Measurements from ENCODE around the gene TTC21A.
"Not testable (repeated sequence)": the region's sequence is repeated elsewhere in the genome, so short reads cannot be mapped to it uniquely, and the experiment has no call there.

The TTC21A gene, protein sequence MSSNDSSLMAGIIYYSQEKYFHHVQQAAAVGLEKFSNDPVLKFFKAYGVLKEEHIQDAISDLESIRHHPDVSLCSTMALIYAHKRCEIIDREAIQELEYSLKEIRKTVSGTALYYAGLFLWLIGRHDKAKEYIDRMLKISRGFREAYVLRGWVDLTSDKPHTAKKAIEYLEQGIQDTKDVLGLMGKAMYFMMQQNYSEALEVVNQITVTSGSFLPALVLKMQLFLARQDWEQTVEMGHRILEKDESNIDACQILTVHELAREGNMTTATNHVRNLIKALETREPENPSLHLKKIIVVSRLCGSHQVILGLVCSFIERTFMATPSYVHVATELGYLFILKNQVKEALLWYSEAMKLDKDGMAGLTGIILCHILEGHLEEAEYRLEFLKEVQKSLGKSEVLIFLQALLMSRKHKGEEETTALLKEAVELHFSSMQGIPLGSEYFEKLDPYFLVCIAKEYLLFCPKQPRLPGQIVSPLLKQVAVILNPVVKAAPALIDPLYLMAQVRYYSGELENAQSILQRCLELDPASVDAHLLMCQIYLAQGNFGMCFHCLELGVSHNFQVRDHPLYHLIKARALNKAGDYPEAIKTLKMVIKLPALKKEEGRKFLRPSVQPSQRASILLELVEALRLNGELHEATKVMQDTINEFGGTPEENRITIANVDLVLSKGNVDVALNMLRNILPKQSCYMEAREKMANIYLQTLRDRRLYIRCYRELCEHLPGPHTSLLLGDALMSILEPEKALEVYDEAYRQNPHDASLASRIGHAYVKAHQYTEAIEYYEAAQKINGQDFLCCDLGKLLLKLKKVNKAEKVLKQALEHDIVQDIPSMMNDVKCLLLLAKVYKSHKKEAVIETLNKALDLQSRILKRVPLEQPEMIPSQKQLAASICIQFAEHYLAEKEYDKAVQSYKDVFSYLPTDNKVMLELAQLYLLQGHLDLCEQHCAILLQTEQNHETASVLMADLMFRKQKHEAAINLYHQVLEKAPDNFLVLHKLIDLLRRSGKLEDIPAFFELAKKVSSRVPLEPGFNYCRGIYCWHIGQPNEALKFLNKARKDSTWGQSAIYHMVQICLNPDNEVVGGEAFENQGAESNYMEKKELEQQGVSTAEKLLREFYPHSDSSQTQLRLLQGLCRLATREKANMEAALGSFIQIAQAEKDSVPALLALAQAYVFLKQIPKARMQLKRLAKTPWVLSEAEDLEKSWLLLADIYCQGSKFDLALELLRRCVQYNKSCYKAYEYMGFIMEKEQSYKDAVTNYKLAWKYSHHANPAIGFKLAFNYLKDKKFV (N-terminal part only)

DNA sequence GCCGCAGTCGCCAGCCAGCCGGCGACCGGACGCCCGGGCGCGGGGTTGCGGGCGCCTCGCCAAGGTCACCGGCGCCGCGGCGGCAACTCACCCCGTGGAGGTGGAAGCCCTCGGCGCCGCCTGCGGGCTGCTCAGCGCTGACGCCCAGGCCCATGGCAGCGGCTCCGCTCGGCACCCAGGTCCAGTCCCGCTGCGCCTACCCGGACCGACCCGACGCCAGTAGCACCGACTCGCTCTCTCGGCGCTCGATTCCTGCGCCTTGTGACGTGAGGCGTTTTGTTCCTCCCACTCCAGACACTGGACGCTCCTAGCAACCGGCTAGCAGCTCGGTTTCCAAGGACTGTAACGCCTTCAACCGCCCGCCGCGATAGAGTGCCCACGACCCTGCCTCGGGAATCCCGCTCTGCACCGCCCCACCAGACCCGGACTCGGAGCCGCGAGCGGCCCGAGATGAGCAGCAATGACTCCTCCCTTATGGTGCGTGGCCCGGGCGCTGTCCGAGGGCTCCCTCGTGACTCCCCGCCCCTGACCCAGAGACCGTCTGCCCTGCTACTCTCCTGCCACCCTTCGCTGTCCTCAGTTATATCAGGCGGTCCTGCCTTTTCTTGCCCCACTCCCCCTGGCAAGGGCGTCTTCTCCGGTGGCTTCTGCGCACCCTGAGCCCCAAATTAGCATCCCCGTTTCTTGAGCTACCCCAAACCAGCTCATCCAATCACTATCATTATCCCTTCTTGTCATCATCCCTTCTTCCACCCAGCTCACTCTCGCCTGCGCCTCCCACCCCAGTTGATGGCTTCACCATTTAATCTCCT, at the start of gene TTC21A, which contains the start of gene GORASP1:
Gene TTC21A, plus strand, starts transcription at position 293 of the 812 bp plus-strand sequence. Its CDS starts 158 bp downstream, at position 451.
Gene GORASP1, minus strand, starts transcription at position 240 of the 812 bp plus-strand sequence. Its CDS starts 86 bp downstream, at position 154.
- peak; percentile 90 for DNase-seq

GRCh38 chr3:39061228-39061627, 46.3 kb upstream of the TTC21A start:
- not testable (repeated sequence) for DNase-seq

DNA sequence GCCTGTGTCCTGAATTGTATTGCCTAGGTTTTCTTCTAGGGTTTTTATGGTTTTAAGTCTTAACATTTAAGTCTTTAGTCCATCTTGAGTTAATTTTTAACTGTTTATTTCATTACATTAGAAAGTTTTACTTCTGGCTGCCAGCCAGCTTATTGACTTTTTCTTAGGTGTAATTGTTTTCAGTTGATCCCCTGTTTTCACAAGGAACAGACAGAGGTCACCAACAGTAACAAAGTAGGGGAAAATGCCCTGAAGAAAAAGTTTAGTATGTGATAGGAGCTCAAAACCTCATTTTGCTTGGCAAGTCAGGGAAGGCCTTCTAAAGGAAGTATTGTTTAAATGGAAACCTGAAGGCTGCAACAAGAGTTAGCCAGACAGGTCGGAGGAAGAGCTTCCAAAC, 45.3 kb upstream of the TTC21A start:
- no peak for DNase-seq

GRCh38 chr3:39063143-39063542, 44.3 kb upstream of the TTC21A start:
- no peak for DNase-seq

DNA sequence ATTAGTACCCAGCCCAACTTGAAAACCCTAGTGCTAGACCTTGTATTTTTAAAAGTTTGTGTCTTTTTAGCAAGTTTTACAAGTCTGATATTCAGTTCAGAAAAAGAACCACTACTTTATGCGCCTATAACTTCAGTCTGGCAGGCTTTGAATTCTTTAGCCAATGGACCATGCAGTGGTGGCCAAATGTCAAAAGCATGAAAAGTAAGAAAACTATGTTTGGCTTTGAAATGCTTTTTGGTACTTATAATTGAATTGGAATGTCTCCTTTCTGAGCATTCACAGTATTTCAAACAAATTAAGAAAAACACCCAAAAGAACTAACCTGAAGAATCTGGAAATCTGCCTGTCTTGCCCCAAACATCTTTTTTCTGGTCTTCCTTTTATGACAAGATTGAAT, 42.8 kb upstream of the TTC21A start:
- no peak for DNase-seq

DNA sequence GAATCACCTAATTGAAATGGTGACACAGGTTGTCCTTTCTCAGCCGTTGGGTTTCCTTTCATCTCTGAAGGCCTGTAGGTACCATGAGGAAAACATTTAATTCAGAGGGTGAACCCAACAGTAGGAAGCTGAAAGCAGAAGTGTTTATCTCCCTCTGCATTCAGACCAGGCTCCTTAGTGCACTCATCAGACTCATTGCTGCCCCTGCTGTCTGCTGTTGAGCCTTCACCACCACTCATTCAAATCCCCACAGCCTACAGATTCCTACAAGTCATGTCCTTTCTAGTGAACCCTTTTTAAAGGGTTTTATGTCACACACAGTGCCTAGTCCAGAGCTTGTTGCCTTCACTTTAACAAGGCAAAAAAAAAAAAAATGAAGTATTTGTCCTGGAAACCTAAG, 42.3 kb upstream of the TTC21A start:
- DNase-seq = peak; percentile 44

- no peak for DNase-seq
Measured at GRCh38 chr3:39067286-39067685, 40.2 kb upstream of the TTC21A start.

GRCh38 chr3:39068556-39068955, 38.9 kb upstream of the TTC21A start:
- DNase-seq = no peak

DNA sequence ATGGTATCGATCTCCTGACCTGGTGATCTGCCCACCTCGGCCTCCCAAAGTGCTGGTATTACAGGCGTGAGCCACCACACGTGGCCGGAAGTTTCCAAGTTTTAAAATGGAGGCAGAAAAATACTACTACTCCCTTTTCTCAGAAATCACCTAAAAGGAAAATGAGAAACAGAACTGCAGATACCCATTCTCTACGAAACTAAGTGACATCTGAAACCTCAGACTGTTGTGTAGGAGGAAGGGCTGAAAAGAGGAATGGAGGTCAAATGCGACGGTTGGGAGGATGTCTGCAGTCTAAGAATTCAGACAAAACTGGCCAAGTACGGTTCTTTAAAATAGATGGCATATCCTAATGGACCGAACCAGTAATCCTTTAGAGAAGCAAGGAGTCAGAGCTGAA, 31.6 kb upstream of the TTC21A start:
- no peak for DNase-seq

GRCh38 chr3:39079530-39079929, 27.9 kb upstream of the TTC21A start:
- no peak for DNase-seq

DNA sequence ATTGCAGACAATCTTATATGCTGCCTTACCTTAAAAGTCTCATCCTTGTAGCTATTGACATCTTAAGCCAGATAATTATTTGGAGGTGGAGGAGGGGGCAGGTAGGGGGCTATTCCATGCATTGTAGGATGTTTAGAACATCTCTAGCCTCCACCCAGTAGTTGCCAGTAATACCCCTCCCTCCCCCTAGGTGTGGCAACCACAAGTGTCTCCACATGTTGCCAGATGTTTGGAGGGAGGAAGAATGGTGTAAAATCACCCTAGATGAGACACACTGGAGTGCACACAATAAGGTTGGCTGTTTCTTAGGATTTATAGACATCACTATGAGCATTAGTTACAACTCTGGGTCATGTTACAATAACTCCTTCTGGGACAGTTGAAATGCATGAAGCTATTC, 27.5 kb upstream of the TTC21A start:
- no peak for DNase-seq

- DNase-seq = no peak
Measured at GRCh38 chr3:39082666-39083313, 24.7 kb upstream of the TTC21A start.

DNA sequence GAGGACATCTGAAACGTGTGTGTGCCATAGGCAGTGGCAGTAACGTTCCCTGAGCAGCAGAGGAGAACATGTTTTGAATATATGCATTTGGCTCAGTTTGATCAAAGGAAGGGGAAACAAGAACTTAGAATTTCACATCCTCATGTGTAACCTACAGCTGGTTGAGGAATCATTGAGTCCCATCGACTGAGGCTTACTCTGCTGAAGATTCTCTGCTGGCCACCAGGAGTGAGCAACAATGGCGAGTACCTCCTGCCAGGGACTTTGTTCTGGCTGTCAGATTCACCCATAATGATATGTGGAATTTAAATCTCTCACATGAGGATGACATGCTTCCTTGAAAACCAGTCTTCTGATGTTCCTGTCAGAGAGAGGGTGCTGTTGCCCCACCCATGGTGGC, 21.3 kb upstream of the TTC21A start:
- no peak for DNase-seq

- no peak for DNase-seq
Measured at GRCh38 chr3:39088456-39088855, 19.0 kb upstream of the TTC21A start.

- no peak for DNase-seq
Measured at GRCh38 chr3:39088889-39089288, 18.6 kb upstream of the TTC21A start.

DNA sequence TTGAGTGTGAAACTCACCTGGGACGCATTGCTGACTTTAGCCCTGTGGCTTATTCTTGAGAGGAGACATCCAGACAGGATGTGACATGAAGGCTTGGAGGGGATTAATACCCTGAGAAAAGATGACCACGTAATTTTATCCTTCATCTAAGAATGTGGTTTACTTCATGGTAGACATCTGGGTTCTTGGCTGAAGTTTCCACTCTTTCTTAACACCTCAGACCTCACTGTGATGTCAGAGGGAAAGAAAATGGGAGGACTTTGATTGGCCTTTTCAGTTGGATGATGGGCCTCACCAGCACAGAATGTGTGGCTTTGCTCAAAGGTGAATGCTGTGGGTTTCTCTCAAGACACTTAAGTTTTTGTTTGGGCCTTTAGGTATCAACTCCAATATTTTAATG, 16.6 kb upstream of the TTC21A start:
- DNase-seq = no peak

- no peak for DNase-seq
Measured at GRCh38 chr3:39094851-39095677, 12.4 kb upstream of the TTC21A start.

- DNase-seq = no peak
Measured at GRCh38 chr3:39095778-39096177, 11.7 kb upstream of the TTC21A start.

DNA sequence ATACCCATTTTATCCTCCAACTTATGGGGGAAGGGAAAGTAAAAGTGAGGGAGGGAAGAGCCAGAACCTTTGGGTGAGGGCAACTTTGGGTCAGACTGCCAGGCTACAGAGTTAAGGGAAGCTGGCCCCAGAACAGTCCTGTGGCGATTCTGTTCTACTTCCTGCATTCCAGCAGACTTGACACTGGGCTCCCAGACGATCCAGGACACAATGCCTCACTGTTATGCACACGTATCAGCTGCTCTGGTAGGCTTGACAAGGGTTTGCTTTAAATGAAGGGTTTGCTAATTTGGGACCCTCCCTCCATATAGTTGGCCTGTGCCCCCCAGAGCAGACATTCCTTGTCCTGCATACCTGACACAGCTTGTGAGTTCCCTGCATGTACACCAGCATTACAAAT, 10.7 kb upstream of the TTC21A start:
- DNase-seq = no peak

GRCh38 chr3:39097716-39098472, 9.6 kb upstream of the TTC21A start:
- DNase-seq = no peak
